ENCODE results near the gene CFAP299. TPM values are rescaled to one million over a fixed set of nuclear protein-coding genes. Genes with fewer than 3 reads are reported as not detected.

The CFAP299 gene
- total and polyA plus RNA-seq, 4 donors: 3.0 to 9.0 (median 4.6) TPM

DNA sequence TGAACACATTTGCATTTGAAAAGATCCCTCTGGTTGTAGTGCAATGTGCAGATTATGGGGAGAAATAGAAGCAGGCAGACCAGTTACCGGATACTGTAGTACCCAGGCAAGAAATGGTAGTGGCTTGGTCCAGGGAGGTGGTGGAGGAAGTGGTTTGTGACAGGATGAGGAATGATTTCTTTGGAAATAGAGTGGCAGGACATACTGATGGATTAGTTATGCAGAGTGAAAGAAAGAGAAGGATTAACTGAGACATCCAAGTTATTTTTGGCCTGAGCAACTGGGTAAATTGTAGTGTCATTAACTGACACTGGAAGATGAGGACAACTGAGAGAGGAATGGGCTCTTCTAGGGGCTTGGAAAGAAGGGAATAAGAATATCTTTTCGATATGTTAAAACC lies 139.7 kb downstream of the CFAP299 start:
- whole genome bisulfite sequencing (ENCODE audit: insufficient coverage): 95% methylated on average over 2 of the region's 2 CpGs
- H3K9me3 ChIP-seq (ENCODE audit: control insufficient read depth, insufficient read depth, low read length): no peaks in the 10 kb centered on the region
- no peak for DNase-seq (ENCODE audit: low read depth in 4 of 6, low spot score in 6 of 6)
- H3K27me3 ChIP-seq (ENCODE audit: control insufficient read depth, insufficient read depth, low read length): no peaks in the 10 kb centered on the region
- H3K27ac ChIP-seq (ENCODE audit: low read depth, low read length): no peak overlapping the region
- no peak overlapping the region for H3K4me3 ChIP-seq (ENCODE audit: low read depth, low read length)
- no peaks in the 10 kb centered on the region for H3K36me3 ChIP-seq (ENCODE audit: control insufficient read depth, insufficient read depth, low read length)
- H3K4me1 ChIP-seq (ENCODE audit: control insufficient read depth, insufficient read depth, low read length): no peaks in the 10 kb centered on the region

- no peak overlapping the region for H3K27ac ChIP-seq (ENCODE audit: low read depth, low read length)
- WGBS (ENCODE audit: insufficient coverage): no CpG with 5 or more reads among the region's 3 CpGs
- H3K36me3 ChIP-seq (ENCODE audit: control insufficient read depth, insufficient read depth, low read length): no peaks in the 10 kb centered on the region
- H3K4me3 ChIP-seq (ENCODE audit: low read depth, low read length): no peak overlapping the region
- H3K4me1 ChIP-seq (ENCODE audit: control insufficient read depth, insufficient read depth, low read length): no peaks in the 10 kb centered on the region
- no peaks in the 10 kb centered on the region for H3K9me3 ChIP-seq (ENCODE audit: control insufficient read depth, insufficient read depth, low read length)
- H3K27me3 ChIP-seq (ENCODE audit: control insufficient read depth, insufficient read depth, low read length): no peaks in the 10 kb centered on the region
- no peak for DNase-seq (ENCODE audit: low read depth in 4 of 6, low spot score in 6 of 6)
Observed at GRCh38 chr4:80475798-80476197, 140.3 kb downstream of the CFAP299 start.

- no peaks in the 10 kb centered on the region for H3K4me1 ChIP-seq (ENCODE audit: control insufficient read depth, insufficient read depth, low read length)
- H3K4me3 ChIP-seq (ENCODE audit: low read depth, low read length): no peak overlapping the region
- no peaks in the 10 kb centered on the region for H3K36me3 ChIP-seq (ENCODE audit: control insufficient read depth, insufficient read depth, low read length)
- H3K27me3 ChIP-seq (ENCODE audit: control insufficient read depth, insufficient read depth, low read length): no peaks in the 10 kb centered on the region
- no peaks in the 10 kb centered on the region for H3K9me3 ChIP-seq (ENCODE audit: control insufficient read depth, insufficient read depth, low read length)
- H3K27ac ChIP-seq (ENCODE audit: low read depth, low read length): no peak overlapping the region
- WGBS (ENCODE audit: insufficient coverage): no CpG with 5 or more reads among the region's 2 CpGs
- DNase-seq (ENCODE audit: low read depth in 4 of 6, low spot score in 6 of 6): no peak
Observed at GRCh38 chr4:80484712-80485111, 149.2 kb downstream of the CFAP299 start.

- Histone ChIP-seq H3K36me3 (ENCODE audit: control insufficient read depth, insufficient read depth, low read length) (no peaks in the 10 kb centered on the region), H3K4me3 (ENCODE audit: low read depth, low read length) (no peak overlapping the region), H3K4me1 (ENCODE audit: control insufficient read depth, insufficient read depth, low read length) (no peaks in the 10 kb centered on the region), H3K9me3 (ENCODE audit: control insufficient read depth, insufficient read depth, low read length) (no peaks in the 10 kb centered on the region), H3K27ac (ENCODE audit: low read depth, low read length) (no peak overlapping the region), H3K27me3 (ENCODE audit: control insufficient read depth, insufficient read depth, low read length) (no peaks in the 10 kb centered on the region)
- 73% methylated on average over 3 of the region's 3 CpGs for WGBS (ENCODE audit: insufficient coverage)
- DNase-seq (ENCODE audit: low read depth in 4 of 6, low spot score in 6 of 6): no peak
Observed at GRCh38 chr4:80486603-80487002, 151.1 kb downstream of the CFAP299 start.

- no peaks in the 10 kb centered on the region for H3K36me3 ChIP-seq (ENCODE audit: control insufficient read depth, insufficient read depth, low read length)
- H3K4me3 ChIP-seq (ENCODE audit: low read depth, low read length): no peak overlapping the region
- no peaks in the 10 kb centered on the region for H3K27me3 ChIP-seq (ENCODE audit: control insufficient read depth, insufficient read depth, low read length)
- no peaks in the 10 kb centered on the region for H3K4me1 ChIP-seq (ENCODE audit: control insufficient read depth, insufficient read depth, low read length)
- H3K27ac ChIP-seq (ENCODE audit: low read depth, low read length): no peak overlapping the region
- WGBS (ENCODE audit: insufficient coverage): no CpG with 5 or more reads among the region's 4 CpGs
- no peak for DNase-seq (ENCODE audit: low read depth in 4 of 6, low spot score in 6 of 6)
- no peaks in the 10 kb centered on the region for H3K9me3 ChIP-seq (ENCODE audit: control insufficient read depth, insufficient read depth, low read length)
Observed at GRCh38 chr4:80489798-80490197, 154.3 kb downstream of the CFAP299 start.

GRCh38 chr4:80492761-80493160 lies 157.2 kb downstream of the CFAP299 start:
- H3K27ac ChIP-seq (ENCODE audit: low read depth, low read length): no peak overlapping the region
- no peaks in the 10 kb centered on the region for H3K36me3 ChIP-seq (ENCODE audit: control insufficient read depth, insufficient read depth, low read length)
- peaks cover 2% of the 10 kb centered on the region for H3K9me3 ChIP-seq (ENCODE audit: control insufficient read depth, insufficient read depth, low read length)
- no peaks in the 10 kb centered on the region for H3K4me1 ChIP-seq (ENCODE audit: control insufficient read depth, insufficient read depth, low read length)
- no peak for DNase-seq (ENCODE audit: low read depth in 4 of 6, low spot score in 6 of 6)
- no CpG with 5 or more reads among the region's 1 CpG for WGBS (ENCODE audit: insufficient coverage)
- H3K27me3 ChIP-seq (ENCODE audit: control insufficient read depth, insufficient read depth, low read length): no peaks in the 10 kb centered on the region
- H3K4me3 ChIP-seq (ENCODE audit: low read depth, low read length): no peak overlapping the region

GRCh38 chr4:80495865-80496264 lies 160.3 kb downstream of the CFAP299 start:
- H3K27me3 ChIP-seq (ENCODE audit: control insufficient read depth, insufficient read depth, low read length): no peaks in the 10 kb centered on the region
- no peaks in the 10 kb centered on the region for H3K36me3 ChIP-seq (ENCODE audit: control insufficient read depth, insufficient read depth, low read length)
- no peak for DNase-seq (ENCODE audit: low read depth in 4 of 6, low spot score in 6 of 6)
- H3K4me3 ChIP-seq (ENCODE audit: low read depth, low read length): no peak overlapping the region
- H3K9me3 ChIP-seq (ENCODE audit: control insufficient read depth, insufficient read depth, low read length): peaks cover 6% of the 10 kb centered on the region
- no CpG with 5 or more reads among the region's 1 CpG for WGBS (ENCODE audit: insufficient coverage)
- H3K4me1 ChIP-seq (ENCODE audit: control insufficient read depth, insufficient read depth, low read length): no peaks in the 10 kb centered on the region
- H3K27ac ChIP-seq (ENCODE audit: low read depth, low read length): no peak overlapping the region

- no CpG with 5 or more reads among the region's 1 CpG for WGBS (ENCODE audit: insufficient coverage)
- Histone ChIP-seq H3K9me3 (ENCODE audit: control insufficient read depth, insufficient read depth, low read length) (peaks cover 6% of the 10 kb centered on the region), H3K27me3 (ENCODE audit: control insufficient read depth, insufficient read depth, low read length) (no peaks in the 10 kb centered on the region), H3K36me3 (ENCODE audit: control insufficient read depth, insufficient read depth, low read length) (no peaks in the 10 kb centered on the region), H3K4me1 (ENCODE audit: control insufficient read depth, insufficient read depth, low read length) (no peaks in the 10 kb centered on the region), H3K4me3 (ENCODE audit: low read depth, low read length) (no peak overlapping the region), H3K27ac (ENCODE audit: low read depth, low read length) (no peak overlapping the region)
- DNase-seq (ENCODE audit: low read depth in 4 of 6, low spot score in 6 of 6): no peak
Observed at GRCh38 chr4:80498725-80499124, 163.2 kb downstream of the CFAP299 start.

GRCh38 chr4:80500613-80501012 lies 165.1 kb downstream of the CFAP299 start:
- no peaks in the 10 kb centered on the region for H3K36me3 ChIP-seq (ENCODE audit: control insufficient read depth, insufficient read depth, low read length)
- DNase-seq (ENCODE audit: low read depth in 4 of 6, low spot score in 6 of 6): no peak
- no peak overlapping the region for H3K4me3 ChIP-seq (ENCODE audit: low read depth, low read length)
- H3K9me3 ChIP-seq (ENCODE audit: control insufficient read depth, insufficient read depth, low read length): peaks cover 6% of the 10 kb centered on the region
- WGBS (ENCODE audit: insufficient coverage): no CpG with 5 or more reads among the region's 4 CpGs
- H3K27me3 ChIP-seq (ENCODE audit: control insufficient read depth, insufficient read depth, low read length): no peaks in the 10 kb centered on the region
- H3K27ac ChIP-seq (ENCODE audit: low read depth, low read length): no peak overlapping the region
- H3K4me1 ChIP-seq (ENCODE audit: control insufficient read depth, insufficient read depth, low read length): no peaks in the 10 kb centered on the region

- no peak overlapping the region for H3K4me3 ChIP-seq (ENCODE audit: low read depth, low read length)
- no peak for DNase-seq (ENCODE audit: low read depth in 4 of 6, low spot score in 6 of 6)
- no peaks in the 10 kb centered on the region for H3K27me3 ChIP-seq (ENCODE audit: control insufficient read depth, insufficient read depth, low read length)
- no peak overlapping the region for H3K27ac ChIP-seq (ENCODE audit: low read depth, low read length)
- H3K4me1 ChIP-seq (ENCODE audit: control insufficient read depth, insufficient read depth, low read length): no peaks in the 10 kb centered on the region
- no peaks in the 10 kb centered on the region for H3K9me3 ChIP-seq (ENCODE audit: control insufficient read depth, insufficient read depth, low read length)
- H3K36me3 ChIP-seq (ENCODE audit: control insufficient read depth, insufficient read depth, low read length): no peaks in the 10 kb centered on the region
- no CpG with 5 or more reads among the region's 1 CpG for WGBS (ENCODE audit: insufficient coverage)
Observed at GRCh38 chr4:80507077-80507476, 171.5 kb downstream of the CFAP299 start.
